ENCODE measurements around the gene RANBP10.

Gene RANBP10

DNA sequence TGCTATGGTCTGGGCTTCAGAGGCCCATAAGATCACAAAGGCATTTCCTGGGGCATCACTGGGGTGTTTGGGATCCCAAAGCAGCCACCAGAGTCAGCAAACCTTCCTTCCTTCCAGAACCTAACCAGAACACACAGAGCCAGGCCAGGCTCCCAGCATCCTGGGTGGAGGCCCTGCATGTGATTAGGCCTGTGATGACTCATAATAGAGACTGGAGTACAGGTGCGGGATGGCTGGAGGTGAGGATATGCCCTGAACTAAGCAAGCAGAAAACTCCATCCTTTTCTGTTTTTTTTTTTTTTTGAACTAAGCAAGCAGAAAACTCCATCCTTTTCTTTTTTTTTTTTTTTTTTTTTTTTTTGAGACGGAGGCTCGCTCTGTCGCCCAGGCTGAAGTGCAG is 69.5 kb downstream of the RANBP10 start:
- DNase-seq, result no peak

DNA sequence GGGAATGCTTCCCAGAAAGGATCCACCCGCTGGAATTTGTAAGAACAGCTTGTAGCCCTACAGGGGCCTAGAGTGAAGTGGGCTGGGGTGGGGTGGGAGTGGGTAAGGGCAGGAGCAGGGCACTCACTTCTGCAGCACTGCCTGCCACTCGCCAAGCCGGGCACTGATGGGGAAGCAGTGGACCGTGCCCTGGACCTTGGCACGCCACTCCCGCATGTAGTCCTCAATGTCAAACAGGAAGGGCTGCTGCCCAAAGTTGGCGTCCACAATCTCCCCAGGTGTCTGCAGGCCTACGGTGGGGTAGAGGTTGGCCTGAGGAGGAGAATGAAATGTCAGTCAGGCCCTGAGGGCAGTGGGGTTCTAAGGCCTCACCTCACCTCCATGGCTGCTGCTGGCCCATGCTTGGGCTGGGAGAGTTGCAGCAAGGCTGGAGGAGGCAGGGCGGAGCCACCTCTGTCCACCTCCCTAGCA is 71.6 kb downstream of the RANBP10 start:
- no peak for DNase-seq

GRCh38 chr16:67733734-67734470 is 72.5 kb downstream of the RANBP10 start:
- no peak for DNase-seq

DNA sequence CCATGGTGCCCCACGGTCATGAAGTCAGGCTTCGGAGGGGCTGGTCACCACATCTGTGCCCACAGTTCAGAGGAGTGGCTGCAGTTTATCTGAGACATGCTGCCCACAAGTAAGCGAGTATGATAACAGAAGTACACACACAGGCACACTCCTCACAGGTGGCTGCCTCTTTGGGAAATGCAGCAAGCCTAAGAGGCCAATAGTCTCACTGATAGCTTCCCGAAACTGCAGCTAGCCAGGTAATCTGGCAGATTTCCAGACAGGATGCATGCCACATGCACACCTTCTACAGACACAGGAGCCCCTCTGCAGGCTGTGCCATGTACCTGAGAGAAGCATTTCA is 74.6 kb downstream of the RANBP10 start:
- no peak for DNase-seq

GRCh38 chr16:67731071-67731752 is 75.1 kb downstream of the RANBP10 start:
- DNase-seq, result no peak

DNA sequence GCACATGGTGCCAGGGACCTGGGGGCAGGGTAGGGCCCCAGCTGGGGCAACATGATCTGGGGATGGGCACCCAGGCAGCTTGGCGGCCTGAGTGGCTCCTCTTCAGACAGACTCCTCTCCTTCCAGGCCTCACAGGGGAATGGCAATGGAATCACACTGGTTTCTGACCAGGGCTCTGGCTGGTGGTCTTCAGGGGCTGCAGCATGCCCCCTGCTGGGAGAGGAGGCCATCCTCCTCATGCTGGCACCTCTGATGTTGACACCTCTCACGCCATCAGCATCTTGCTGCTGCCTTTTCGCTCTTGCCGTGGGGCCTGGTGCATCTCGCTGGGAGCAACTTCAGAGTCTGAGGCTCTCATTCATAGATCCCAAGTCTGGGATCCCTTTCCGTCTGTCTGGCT is 76.0 kb downstream of the RANBP10 start:
- no peak for DNase-seq

DNA sequence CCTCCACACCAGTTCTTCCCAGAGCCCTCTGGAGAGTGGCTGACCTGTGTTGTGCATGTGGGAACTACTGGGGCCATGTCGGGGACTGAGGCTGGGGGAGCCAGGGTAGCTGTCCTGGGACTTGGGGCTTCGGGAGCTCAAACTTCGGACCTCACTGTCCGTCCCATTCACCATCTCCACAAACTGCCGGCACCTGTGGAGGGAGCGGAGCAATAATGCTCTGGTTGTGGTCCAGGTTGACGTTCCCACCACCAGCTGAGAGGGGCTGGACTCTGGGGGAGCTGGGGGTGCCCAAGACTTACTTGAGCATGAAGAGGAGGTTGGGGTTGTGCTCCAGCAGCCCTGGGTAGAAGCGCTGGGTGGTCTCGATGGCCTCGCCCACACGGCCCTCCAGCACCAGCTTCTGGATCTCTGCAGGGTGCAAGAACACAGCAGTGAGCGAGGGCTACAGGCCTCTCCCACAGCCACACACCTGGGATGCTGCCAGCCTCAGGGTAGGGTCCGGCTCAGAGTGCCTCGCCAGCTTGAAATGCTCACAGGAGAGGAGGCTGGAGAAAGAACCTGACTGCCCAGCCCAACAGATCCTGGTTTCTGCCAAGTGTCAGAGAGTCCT is 76.6 kb downstream of the RANBP10 start:
- no peak for DNase-seq

- no peak for DNase-seq
These were observed 78.6 kb downstream of the RANBP10 start for GRCh38 chr16:67727521-67728485.

DNA sequence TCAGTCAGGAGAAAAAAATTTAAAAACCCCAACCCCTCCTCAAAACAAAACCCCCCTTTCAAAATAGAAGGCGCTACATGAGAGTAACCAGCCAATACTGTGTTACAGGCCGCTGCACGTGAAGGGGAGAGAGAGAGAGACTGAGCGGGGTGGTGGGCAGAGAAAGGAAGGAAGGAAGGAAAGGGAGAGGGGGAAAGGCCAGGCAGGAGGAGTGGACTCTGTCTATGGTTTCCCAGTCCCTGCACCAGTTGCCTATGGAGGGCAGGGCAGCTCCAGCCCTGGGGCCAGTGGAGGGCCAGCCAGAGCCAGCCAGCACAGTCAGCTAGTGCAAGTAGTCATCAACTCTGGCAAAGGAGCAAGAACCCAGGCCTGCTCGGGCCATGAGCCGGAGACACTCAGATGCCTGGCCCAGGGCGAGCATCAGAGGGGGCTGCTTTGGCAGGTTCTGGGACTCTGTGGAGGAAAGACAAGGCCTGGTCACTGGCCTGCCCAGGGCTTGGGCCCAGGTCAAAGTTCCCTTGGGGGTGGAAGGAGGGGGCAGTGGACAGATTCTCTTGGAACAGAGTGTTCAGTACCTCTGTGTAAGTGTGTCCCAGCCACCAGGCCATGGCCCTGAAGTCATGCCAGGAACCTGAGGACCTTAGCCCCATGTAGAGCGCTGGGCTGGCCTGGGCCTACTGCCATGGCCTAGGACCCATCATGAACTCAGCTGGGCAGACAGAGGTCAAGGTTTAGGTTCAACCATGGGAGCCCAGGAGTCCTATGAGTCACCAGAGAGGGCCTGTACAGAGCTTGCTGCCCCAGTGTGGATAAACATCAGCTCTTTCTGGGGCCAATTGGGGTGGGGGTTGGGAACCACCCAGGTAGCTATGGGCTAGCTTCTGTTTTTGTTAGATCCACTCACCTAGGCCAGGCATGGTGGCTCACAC is 80.0 kb downstream of the RANBP10 start:
- DNase-seq, result no peak

- DNase-seq, result no peak
These were observed 82.5 kb downstream of the RANBP10 start for GRCh38 chr16:67723911-67724305.

DNA sequence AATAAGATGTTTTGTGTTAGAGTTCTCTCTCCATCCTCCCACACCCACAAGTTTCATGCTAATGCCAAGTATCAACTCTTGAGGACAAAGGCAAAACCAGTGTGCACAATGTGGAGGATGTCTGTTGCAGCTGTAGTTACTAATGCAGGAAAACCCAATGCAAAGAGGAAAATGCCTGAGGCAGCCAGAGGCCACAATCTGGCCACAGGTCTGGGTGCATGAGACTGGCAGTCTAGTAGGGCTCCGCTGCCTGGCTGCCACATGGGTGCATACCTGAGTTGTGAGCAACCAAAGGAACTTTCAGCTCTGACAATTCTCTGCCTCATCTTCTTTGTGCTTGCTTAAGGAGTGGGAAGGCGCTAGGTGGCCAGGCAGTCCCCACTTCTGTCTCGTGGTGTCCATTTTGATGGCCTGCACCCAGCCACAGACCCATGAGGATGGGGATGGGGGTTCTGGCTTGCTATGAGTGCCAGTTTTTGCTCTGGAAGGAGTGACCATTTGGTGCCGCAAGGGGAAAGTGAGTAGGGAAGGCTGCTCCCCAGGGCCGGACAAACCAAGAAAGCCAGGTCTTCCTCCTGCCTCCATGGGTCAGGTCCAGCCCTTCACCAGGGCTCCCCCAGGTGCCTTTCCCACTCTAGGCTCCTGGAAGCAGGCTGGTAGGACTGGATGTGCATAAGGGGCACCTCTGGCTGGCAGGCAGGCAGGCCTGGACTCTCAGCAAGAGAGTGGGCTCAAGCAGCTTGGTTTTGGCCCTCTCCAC is 83.0 kb downstream of the RANBP10 start:
- no peak for DNase-seq

GRCh38 chr16:67720236-67720635 is 86.1 kb downstream of the RANBP10 start:
- DNase-seq, result no peak

- no peak for DNase-seq
These were observed 86.6 kb downstream of the RANBP10 start for GRCh38 chr16:67719778-67720144.

- DNase-seq, result peak; percentile 37
These were observed 87.1 kb downstream of the RANBP10 start, which contains the start of gene GFOD2 for GRCh38 chr16:67719048-67719777. GFOD2 (minus strand) TSS chr16:67719316; CDS start chr16:67685715, 33,601 bp downstream.

GRCh38 chr16:67718668-67719047 is 87.7 kb downstream of the RANBP10 start:
- no peak for DNase-seq

GRCh38 chr16:67716097-67716496 is 90.3 kb downstream of the RANBP10 start:
- DNase-seq, result no peak

DNA sequence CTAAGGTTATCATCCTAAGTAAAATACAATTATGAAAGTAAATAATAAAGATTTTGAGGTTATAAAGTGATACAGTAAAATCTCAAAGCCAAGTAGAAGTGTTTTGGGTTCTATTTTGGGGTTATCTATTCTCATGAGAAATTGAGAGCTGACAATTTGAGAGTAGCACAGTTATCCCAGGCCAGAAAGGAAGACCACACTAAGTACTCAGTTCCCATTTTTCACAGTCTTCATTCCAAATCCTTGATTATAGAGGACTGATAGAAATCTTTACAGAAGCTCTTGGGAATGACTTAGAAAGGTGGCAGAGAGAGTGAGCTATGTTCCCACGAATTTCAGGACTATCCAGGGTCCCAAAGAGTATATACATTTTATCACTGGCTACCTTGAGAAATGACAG is 91.8 kb downstream of the RANBP10 start:
- DNase-seq, result no peak

- DNase-seq, result no peak
These were observed 92.6 kb downstream of the RANBP10 start for GRCh38 chr16:67713647-67714273.

- DNase-seq, result no peak
These were observed 95.8 kb downstream of the RANBP10 start for GRCh38 chr16:67710607-67711006.

- no peak for DNase-seq
These were observed 97.3 kb downstream of the RANBP10 start for GRCh38 chr16:67709050-67709449.
